ENCODE results near the gene CD6. TPM values are rescaled to one million over a fixed set of nuclear protein-coding genes. Genes with fewer than 3 reads are reported as not detected.
A peak's percentile ranks its signal among the peaks of the same experiment; 100 is the strongest.
"Not testable (repeated sequence)": the region's sequence is repeated elsewhere in the genome, so short reads cannot be mapped to it uniquely, and the experiment has no call there.

Gene CD6
- total RNA-seq, 2 experiments from 2014 or later: 286 to 377 TPM

DNA sequence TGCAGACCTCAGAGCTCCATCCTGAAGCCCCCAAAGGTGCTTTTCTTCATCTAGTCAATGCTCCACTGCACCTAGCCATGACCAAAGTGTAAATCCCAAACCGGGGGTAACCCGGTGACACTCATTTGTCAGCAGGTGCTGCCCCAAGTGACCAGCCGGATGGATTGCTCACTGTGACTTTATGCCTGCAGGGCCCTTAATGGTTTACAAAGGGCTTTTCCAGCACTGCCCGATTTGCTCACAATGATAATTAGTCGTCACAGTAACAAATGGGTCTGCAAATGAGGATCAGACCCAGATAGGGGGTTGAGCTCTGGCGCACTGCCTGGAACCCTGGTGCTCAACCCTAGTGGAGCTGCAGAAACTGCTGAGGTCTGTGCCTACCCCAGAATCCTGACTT is 85.1 kb downstream of the CD6 start:
- Mint-ChIP-seq H3K27ac (peak overlapping the region; percentile 92), H3K4me3 (peak overlapping the region; percentile 42), H3K36me3 (ENCODE audit: low read depth) (peaks cover 66% of the 10 kb centered on the region), H3K27me3 (no peaks in the 10 kb centered on the region), H3K4me1 (peaks cover 88% of the 10 kb centered on the region), H3K9me3 (ENCODE audit: low read depth) (no peaks in the 10 kb centered on the region)
- ChIA-PET CTCF (interaction anchor here (0.8 to 1.7 kb wide), 4 partner anchors 15 to 77 kb away, joined by 3 to 5 read pairs (median 4); no protein-coding TSS in a partner anchor), POLR2A (interaction anchor here (0.6 to 2.9 kb wide), 6 partner anchors 11 to 55 kb away, joined by 3 to 13 read pairs (median 4); no protein-coding TSS in a partner anchor)
- intact Hi-C loops (cut with DNase I, micrococcal nuclease): no loop called here
- DNase-seq (peak; percentile 43), ATAC-seq (no peak)

DNA sequence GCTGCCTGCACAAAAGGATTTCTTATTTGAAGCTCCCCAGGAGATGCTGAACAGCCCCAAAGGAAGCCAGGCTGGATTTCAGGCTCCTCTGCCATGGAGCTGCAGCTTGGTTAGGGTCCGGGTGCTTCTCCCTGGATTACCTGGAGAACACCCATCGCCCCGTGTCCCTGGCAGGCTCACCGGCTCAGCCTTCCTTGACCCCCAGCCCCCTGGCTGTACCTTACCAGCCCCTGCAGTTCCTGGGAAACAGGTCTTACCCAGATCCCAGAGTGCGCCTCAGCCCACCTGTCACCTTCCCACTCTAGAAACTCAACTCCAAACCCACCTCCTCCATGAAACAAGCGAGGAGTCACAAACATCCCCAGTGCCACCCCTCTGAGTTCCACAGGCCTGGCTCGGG is 85.5 kb downstream of the CD6 start:
- ChIA-PET CTCF (interaction anchor here (0.8 to 1.7 kb wide), 4 partner anchors 15 to 72 kb away, joined by 3 to 5 read pairs (median 4); no protein-coding TSS in a partner anchor), POLR2A (interaction anchor here (0.6 to 2.9 kb wide), 4 partner anchors 10 to 55 kb away, joined by 3 to 13 read pairs (median 4); no protein-coding TSS in a partner anchor)
- H3K9me3 Mint-ChIP-seq (ENCODE audit: low read depth): no peaks in the 10 kb centered on the region
- H3K36me3 Mint-ChIP-seq (ENCODE audit: low read depth): peaks cover 70% of the 10 kb centered on the region
- intact Hi-C loops (cut with DNase I, micrococcal nuclease): no loop called here
- DNase-seq: peak; percentile 3
- no peaks in the 10 kb centered on the region for H3K27me3 Mint-ChIP-seq
- H3K4me3 Mint-ChIP-seq: peak overlapping the region; percentile 8
- no peak for ATAC-seq
- H3K27ac Mint-ChIP-seq: peak overlapping the region; percentile 92
- peaks cover 92% of the 10 kb centered on the region for H3K4me1 Mint-ChIP-seq

GRCh38 chr11:61057615-61058014 is 86.1 kb downstream of the CD6 start:
- Mint-ChIP-seq H3K27ac (peak overlapping the region; percentile 86), H3K4me1 (peaks cover 91% of the 10 kb centered on the region), H3K36me3 (ENCODE audit: low read depth) (peaks cover 70% of the 10 kb centered on the region), H3K9me3 (ENCODE audit: low read depth) (no peaks in the 10 kb centered on the region), H3K27me3 (no peaks in the 10 kb centered on the region), H3K4me3 (peak overlapping the region; percentile 8)
- POLR2A ChIA-PET: interaction anchor here (0.8 to 1.8 kb wide), 2 partner anchors 9 to 54 kb away, joined by 3 to 4 read pairs; no protein-coding TSS in a partner anchor
- CTCF ChIA-PET: interaction anchor here (0.6 to 1.7 kb wide), 3 partner anchors 16 to 71 kb away, joined by 3 to 5 read pairs (median 3); no protein-coding TSS in a partner anchor
- ATAC-seq: no peak
- DNase-seq: peak; percentile 6
- intact Hi-C loops (cut with DNase I, micrococcal nuclease): no loop called here

GRCh38 chr11:61058583-61059259 is 87.2 kb downstream of the CD6 start:
- ChIA-PET CTCF (interaction anchor here (0.8 kb wide), 1 partner anchor 10 kb away, joined by 3 read pairs; no protein-coding TSS in a partner anchor), POLR2A (interaction anchor here (0.6 to 0.8 kb wide), 4 partner anchors 16 to 76 kb away, joined by 3 to 7 read pairs (median 4); no protein-coding TSS in a partner anchor)
- ATAC-seq: no peak
- Mint-ChIP-seq H3K27me3 (no peaks in the 10 kb centered on the region), H3K9me3 (ENCODE audit: low read depth) (no peaks in the 10 kb centered on the region), H3K36me3 (ENCODE audit: low read depth) (peaks cover 71% of the 10 kb centered on the region), H3K27ac (peak overlapping the region; percentile 96), H3K4me1 (peaks cover 91% of the 10 kb centered on the region), H3K4me3 (peak overlapping the region; percentile 26)
- peak; percentile 22 for DNase-seq
- intact Hi-C loops (cut with DNase I, micrococcal nuclease): no loop called here

DNA sequence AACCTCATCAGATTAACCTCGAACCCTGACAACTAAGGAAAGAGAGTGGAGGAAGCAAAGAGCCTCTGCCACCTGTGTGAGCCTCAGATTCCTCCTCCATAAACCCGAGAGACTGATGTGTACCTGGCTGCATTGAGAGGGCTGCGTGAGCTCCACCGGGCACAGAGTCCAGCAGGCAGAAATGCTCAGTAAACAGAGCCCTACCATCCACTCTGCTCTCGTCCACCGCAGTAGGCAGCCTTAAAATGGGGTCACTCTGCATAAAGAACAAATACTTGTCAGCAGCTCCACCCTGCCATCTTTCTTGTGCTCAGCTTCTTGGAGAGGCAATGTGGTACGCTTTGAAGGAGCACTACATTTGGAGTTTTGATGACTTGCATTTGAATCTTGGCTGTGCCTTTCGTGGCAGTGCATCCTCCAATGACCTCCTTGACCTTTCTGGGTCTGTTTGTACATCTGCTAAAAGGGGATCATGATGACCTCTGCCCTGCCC is 87.8 kb downstream of the CD6 start:
- DNase-seq: peak; percentile 6

DNA sequence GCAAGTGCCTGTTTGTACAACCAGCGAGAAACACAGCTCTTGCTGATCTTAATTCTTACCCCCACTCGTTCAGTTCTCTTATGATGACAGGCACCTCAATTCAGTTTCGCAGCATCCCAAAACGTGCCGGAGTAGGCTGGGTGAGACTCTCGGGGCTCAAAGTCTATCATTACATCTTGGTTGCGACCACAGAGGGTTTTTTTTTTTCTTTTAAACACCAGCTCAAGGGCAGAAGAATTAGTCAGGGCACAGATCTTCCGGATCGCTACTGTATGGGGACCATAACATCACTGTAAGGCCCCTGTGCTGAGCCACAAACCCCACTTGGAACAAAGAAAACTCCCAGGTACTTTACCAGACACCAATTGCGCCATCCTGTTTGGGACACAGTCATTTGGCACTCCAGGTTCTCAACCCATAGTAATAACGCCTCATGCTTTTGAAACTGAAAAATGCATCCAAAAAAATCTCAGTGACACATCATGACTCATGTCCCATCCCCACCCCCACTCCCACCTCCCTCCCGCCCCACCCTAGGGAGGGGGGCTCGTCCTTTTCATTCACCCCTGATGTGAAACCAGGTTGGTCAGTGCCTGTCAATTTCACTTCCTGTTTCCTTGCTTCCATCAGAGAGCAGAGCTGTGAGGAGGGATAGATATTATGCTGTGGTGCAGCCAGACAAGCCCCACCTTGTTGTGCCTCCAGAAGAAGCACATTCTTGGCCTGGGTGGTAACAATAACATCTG is 89.8 kb downstream of the CD6 start:
- intact Hi-C loops (cut with DNase I, micrococcal nuclease): loop anchor here (1.0 to 5.0 kb wide), 18 partner anchors 18 to 144 kb away; partner anchors contain the start of genes CD5 (in 2 of the 2) and VPS37C (in 2 of the 2)
- H3K36me3 Mint-ChIP-seq (ENCODE audit: low read depth): peaks cover 83% of the 10 kb centered on the region
- peak overlapping the region; percentile 51 for H3K4me3 Mint-ChIP-seq
- no peaks in the 10 kb centered on the region for H3K9me3 Mint-ChIP-seq (ENCODE audit: low read depth)
- peak; percentile 79 for ATAC-seq
- peak overlapping the region; percentile 96 for H3K27ac Mint-ChIP-seq
- ChIA-PET POLR2A (interaction anchor here (0.6 to 2.3 kb wide), 29 partner anchors 9 to 148 kb away, joined by 3 to 49 read pairs (median 9); no protein-coding TSS in a partner anchor), CTCF (interaction anchor here (0.6 to 2.6 kb wide), 16 partner anchors 19 to 91 kb away, joined by 3 to 14 read pairs (median 3); no protein-coding TSS in a partner anchor)
- peak; percentile 93 for DNase-seq
- H3K27me3 Mint-ChIP-seq: no peaks in the 10 kb centered on the region
- peaks cover 94% of the 10 kb centered on the region for H3K4me1 Mint-ChIP-seq

More for the DNA sequence above, 87.8 kb downstream of the CD6 start:
- peaks cover 91% of the 10 kb centered on the region for H3K4me1 Mint-ChIP-seq
- H3K27ac Mint-ChIP-seq: peak overlapping the region; percentile 96
- no peaks in the 10 kb centered on the region for H3K27me3 Mint-ChIP-seq
- no peak for ATAC-seq
- H3K4me3 Mint-ChIP-seq: no peak overlapping the region
- ChIA-PET CTCF (interaction anchor here (0.8 to 2.2 kb wide), 2 partner anchors 10 to 17 kb away, joined by 3 to 14 read pairs; no protein-coding TSS in a partner anchor), POLR2A (interaction anchor here (0.6 to 0.8 kb wide), 4 partner anchors 17 to 77 kb away, joined by 3 to 7 read pairs (median 4); no protein-coding TSS in a partner anchor)
- peaks cover 71% of the 10 kb centered on the region for H3K36me3 Mint-ChIP-seq (ENCODE audit: low read depth)
- H3K9me3 Mint-ChIP-seq (ENCODE audit: low read depth): no peaks in the 10 kb centered on the region
- intact Hi-C loops (cut with DNase I, micrococcal nuclease): no loop called here

DNA sequence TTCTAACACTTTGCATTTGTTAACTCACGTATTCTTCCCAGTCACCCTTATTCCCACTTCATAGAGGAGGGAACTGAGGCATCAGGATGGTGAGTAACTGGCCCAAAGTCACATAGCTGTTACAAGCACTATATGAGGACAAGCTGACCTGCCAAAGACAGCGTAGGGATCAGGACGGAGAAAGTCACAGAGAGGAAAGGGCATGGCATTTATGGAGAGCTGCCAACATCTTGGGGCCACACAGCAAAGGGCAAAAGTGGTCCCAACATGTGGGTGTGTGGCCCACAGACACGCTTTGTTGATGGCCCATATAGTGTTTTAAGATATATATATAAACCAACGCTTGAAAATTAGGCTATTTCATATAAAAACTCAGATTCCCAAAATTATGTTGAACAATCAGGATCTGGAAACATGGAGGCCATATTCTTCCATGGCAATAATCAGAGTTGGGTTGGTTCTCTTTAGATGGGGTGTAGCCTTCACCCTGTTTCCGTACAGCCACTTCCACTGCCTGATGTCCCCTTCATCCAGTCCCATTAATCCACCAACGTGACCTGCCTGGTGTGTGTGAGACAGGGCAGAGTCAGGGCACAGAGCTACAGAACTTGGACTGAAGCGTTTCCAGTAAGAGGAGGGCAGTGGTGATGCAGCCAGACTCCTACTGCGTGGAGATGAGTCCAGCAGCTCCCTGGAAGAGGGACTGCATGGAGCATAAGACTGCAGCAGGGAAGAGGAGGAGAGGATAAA is 90.9 kb downstream of the CD6 start:
- POLR2A ChIA-PET: interaction anchor here (0.6 to 2.3 kb wide), 16 partner anchors 9 to 76 kb away, joined by 3 to 49 read pairs (median 13); no protein-coding TSS in a partner anchor
- Mint-ChIP-seq H3K4me3 (no peak overlapping the region), H3K27ac (peak overlapping the region; percentile 90), H3K4me1 (peaks cover 94% of the 10 kb centered on the region), H3K27me3 (no peaks in the 10 kb centered on the region), H3K9me3 (ENCODE audit: low read depth) (no peaks in the 10 kb centered on the region), H3K36me3 (ENCODE audit: low read depth) (peaks cover 83% of the 10 kb centered on the region)
- intact Hi-C loops (cut with DNase I, micrococcal nuclease): loop anchor here in 1 of 2 experiments (5.0 kb wide), 1 partner anchor 145 kb away; no protein-coding TSS in a partner anchor
- no peak for ATAC-seq
- CTCF ChIA-PET: interaction anchor here (0.6 to 6.1 kb wide), 5 partner anchors 9 to 74 kb away, joined by 3 to 64 read pairs (median 4); no protein-coding TSS in a partner anchor
- peak; percentile 17 for DNase-seq

DNA sequence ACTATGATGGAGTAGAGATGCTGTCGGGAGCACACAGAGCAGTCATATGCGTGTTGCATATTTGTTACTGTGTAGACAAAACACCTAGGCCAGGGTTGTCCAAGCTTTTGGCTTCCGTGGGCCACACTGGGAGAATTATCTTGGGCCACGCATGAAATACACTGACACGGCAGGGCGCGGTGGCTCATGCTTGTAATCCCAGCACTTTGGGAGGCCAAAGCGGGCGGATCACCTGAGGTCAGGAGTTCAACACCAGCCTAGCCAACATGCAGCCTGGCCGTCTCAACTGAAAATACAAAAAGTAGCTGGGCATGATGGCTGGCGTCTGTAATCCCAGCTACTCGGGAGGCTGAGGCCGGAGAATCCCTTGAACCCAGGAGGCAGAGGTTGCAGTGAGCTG is 93.8 kb downstream of the CD6 start:
- H3K27me3 Mint-ChIP-seq; ATAC-seq; DNase-seq; intact Hi-C loops (cut with DNase I, micrococcal nuclease); H3K9me3 Mint-ChIP-seq (ENCODE audit: low read depth): not testable (repeated sequence)
- ChIA-PET POLR2A (interaction anchor here (0.7 to 3.1 kb wide), 8 partner anchors 10 to 94 kb away, joined by 3 to 16 read pairs (median 10); partner anchors contain the start of gene CD6), CTCF (interaction anchor here (0.6 to 6.1 kb wide), 6 partner anchors 11 to 309 kb away, joined by 3 to 64 read pairs (median 3); no protein-coding TSS in a partner anchor)
- Mint-ChIP-seq H3K4me3 (peak overlapping the region; percentile 61), H3K4me1 (peaks cover 97% of the 10 kb centered on the region), H3K27ac (peak overlapping the region; percentile 89), H3K36me3 (ENCODE audit: low read depth) (peaks cover 83% of the 10 kb centered on the region)

GRCh38 chr11:61065955-61066638 is 94.6 kb downstream of the CD6 start:
- ChIA-PET CTCF (interaction anchor here (0.7 to 6.1 kb wide), 5 partner anchors 11 to 46 kb away, joined by 3 to 64 read pairs (median 3); no protein-coding TSS in a partner anchor), POLR2A (interaction anchor here (0.7 to 3.1 kb wide), 15 partner anchors 11 to 95 kb away, joined by 3 to 16 read pairs (median 5); partner anchors contain the start of gene CD6)
- Mint-ChIP-seq H3K27ac (peak overlapping the region; percentile 89), H3K4me3 (peak overlapping the region; percentile 61), H3K27me3 (no peaks in the 10 kb centered on the region), H3K9me3 (ENCODE audit: low read depth) (no peaks in the 10 kb centered on the region), H3K4me1 (peaks cover 97% of the 10 kb centered on the region), H3K36me3 (ENCODE audit: low read depth) (peaks cover 85% of the 10 kb centered on the region)
- ATAC-seq (peak; percentile 34), DNase-seq (peak; percentile 83)
- intact Hi-C loops (cut with DNase I, micrococcal nuclease): no loop called here
